Esophagus squamous epithelium (tissue), 5 donors: ENCODE results near the gene NPB. TPM values are rescaled to one million over a fixed set of nuclear protein-coding genes. Genes with fewer than 3 reads are reported as not detected.

Source experiments
- DNase-seq: peaks from one replicate; lab custom pipeline; 2025; lab: John Stamatoyannopoulos, UW
- H3K27ac ChIP-seq, 4 donors: fragments of 200-600 bp; sonication (generic); one replicate each; pipeline ENCODE4 v1.5.1; 2016 to 2019; ENCODE audit warnings: mild to moderate bottlenecking in 1 of 4
- H3K27me3 ChIP-seq, 4 donors: fragments of 200-600 bp; sonication (generic); 1 replicate in 3 of 4; 2 replicates in 1 of 4; pipeline versions ENCODE4 v1.5.1 to v1.6.0; 2017 to 2021; ENCODE audit warnings: antibody characterized with exemption in 1 of 4
- H3K36me3 ChIP-seq, 3 donors: fragments of 200-600 bp; sonication (generic); one replicate each; pipeline ENCODE4 v1.5.1; 2016 to 2019
- H3K4me1 ChIP-seq, 3 donors: fragments of 200-600 bp; sonication (generic); one replicate each; pipeline ENCODE4 v1.5.1; 2017 to 2019
- H3K4me3 ChIP-seq, 4 donors: fragments of 200-600 bp; sonication (generic); 1 replicate in 3 of 4; 2 replicates in 1 of 4; pipeline ENCODE4 v1.5.1; 2016 to 2019; ENCODE audit warnings: mild to moderate bottlenecking in 2 of 4, moderate library complexity in 1 of 4
- H3K9me3 ChIP-seq, 3 donors: fragments of 200-600 bp; sonication (generic); one replicate each; pipeline ENCODE4 v1.5.1; 2016 to 2019
- POLR2A ChIP-seq, 4 donors: fragments of 450-650 bp; IDR thresholded peaks; one replicate each; pipeline ENCODE4 v1.6.1; 2017; ENCODE audit warnings: antibody characterized with exemption in 4 of 4, mild to moderate bottlenecking in 4 of 4, moderate library complexity in 3 of 4
- WGBS, 2 donors: methylation state at CpG; one replicate each; pipeline ENCODE4 v1.1.5; 2018; 5-methylcytosine and 5-hydroxymethylcytosine counted together
- intact Hi-C: fragments of 100-400 bp; cut with DNase I; formaldehyde crosslinking; loops from one replicate; pipeline ENCODE4 v1.15.0; 2022
- total RNA-seq, 4 donors: library from RNA; depleted of rRNA; stranded (reverse); fragments of >200 nt; gene quantifications; one replicate each; pipeline ENCODE4 v1.1.0, GENCODE V29; 2016
- TF ChIP-seq, protein P1 (sequence below), 6 experiments: fragments of 450-650 bp in 4 of 6; fragments of 200-600 bp in 2 of 6; sonication (generic) in 2 of 6; IDR thresholded peaks; one replicate each; pipeline ENCODE4 v1.5.1; 2016 to 2019; ENCODE audit warnings: antibody characterized with exemption in 6 of 6, mild to moderate bottlenecking in 4 of 6, moderate library complexity in 4 of 6
- donor health status: DM: yes; HTN: yes; CAD: no.

NPB gene
- total RNA-seq, 4 donors from 2014 or later = 0.53 to 7.4 (median 1.5) TPM

DNA sequence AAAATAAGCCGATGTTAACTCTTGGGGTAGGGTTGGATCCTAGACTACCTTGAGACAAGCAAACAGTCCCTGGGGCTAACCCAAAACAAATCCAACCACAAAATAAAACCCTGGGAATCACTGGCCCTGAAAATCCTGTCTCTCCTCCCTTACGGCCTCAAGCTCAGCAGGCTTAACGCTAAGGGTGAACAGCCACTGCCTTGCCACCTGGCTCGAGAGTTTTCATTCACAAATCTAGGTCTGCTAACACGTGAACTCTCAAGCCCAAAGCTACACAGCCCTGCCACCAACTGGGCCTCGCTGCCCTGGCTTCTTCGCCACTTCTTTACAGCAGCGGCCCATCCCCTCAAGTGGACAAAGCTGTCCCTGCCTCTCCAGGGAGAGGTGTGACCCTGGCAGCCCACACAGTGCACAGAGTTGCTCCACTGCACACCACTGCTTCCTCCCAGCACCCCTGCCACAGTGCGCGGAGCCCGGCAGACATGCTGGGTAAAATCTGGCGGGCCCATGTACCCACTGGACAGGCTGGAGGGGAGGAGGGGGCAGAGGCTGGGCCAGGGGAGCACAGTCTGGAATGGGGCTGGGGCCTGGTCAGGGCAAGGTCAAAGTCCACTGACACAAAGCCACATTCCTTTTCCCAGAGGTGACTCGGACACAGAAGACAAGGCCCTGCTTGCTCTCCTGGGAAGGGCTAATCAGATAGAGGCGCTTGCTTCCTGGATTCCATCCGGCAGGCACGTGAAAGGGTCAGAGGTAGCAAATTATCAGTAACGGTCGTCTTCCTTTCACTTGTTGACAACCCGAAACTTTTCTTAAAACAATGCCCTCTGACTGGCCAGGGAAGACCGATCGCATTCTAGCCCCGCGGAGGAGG is 8.2 kb downstream of the NPB start:
- no peak for DNase-seq

GRCh38 chr17:81910840-81911276 is 8.8 kb downstream of the NPB start:
- DNase-seq = no peak
- H3K36me3 ChIP-seq = peaks cover 31 to 80% (median 44%) of the 10 kb centered on the region in 3 donors
- H3K27me3 ChIP-seq = no peaks in the 10 kb centered on the region
- intact Hi-C loops = no loop called here
- 0% methylated on average over 3 of the region's 55 CpGs; no CpG with 5 or more reads in 1 of the 2 donors for WGBS, 2 donors
- peak overlapping the region; percentile 70 to 97 (median 74) for H3K4me3 ChIP-seq
- H3K27ac ChIP-seq = peak overlapping the region; percentile 72 to 90 (median 87)
- no peak for TF ChIP-seq POLR2A (IDR thresholded peaks at IDR 0.05)
- TF ChIP-seq, protein P1, sequence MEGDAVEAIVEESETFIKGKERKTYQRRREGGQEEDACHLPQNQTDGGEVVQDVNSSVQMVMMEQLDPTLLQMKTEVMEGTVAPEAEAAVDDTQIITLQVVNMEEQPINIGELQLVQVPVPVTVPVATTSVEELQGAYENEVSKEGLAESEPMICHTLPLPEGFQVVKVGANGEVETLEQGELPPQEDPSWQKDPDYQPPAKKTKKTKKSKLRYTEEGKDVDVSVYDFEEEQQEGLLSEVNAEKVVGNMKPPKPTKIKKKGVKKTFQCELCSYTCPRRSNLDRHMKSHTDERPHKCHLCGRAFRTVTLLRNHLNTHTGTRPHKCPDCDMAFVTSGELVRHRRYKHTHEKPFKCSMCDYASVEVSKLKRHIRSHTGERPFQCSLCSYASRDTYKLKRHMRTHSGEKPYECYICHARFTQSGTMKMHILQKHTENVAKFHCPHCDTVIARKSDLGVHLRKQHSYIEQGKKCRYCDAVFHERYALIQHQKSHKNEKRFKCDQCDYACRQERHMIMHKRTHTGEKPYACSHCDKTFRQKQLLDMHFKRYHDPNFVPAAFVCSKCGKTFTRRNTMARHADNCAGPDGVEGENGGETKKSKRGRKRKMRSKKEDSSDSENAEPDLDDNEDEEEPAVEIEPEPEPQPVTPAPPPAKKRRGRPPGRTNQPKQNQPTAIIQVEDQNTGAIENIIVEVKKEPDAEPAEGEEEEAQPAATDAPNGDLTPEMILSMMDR (IDR thresholded peaks at IDR 0.05) = no peak
- no peaks in the 10 kb centered on the region for H3K9me3 ChIP-seq
- H3K4me1 ChIP-seq = peaks cover 15 to 58% (median 21%) of the 10 kb centered on the region in 3 donors

More for the DNA sequence above, 8.2 kb downstream of the NPB start:
- WGBS, 2 donors = 44 to 53% methylated on average over 6 to 13 of the region's 23 CpGs
- TF ChIP-seq, protein P1 (IDR thresholded peaks at IDR 0.05) = no peak
- TF ChIP-seq POLR2A (IDR thresholded peaks at IDR 0.05) = no peak
- Histone ChIP-seq H3K27ac (peak overlapping the region; percentile 72 to 90 (median 87)), H3K27me3 (no peaks in the 10 kb centered on the region), H3K36me3 (peaks cover 27 to 80% (median 39%) of the 10 kb centered on the region in 3 donors), H3K4me1 (peaks cover 15 to 52% (median 19%) of the 10 kb centered on the region in 3 donors), H3K9me3 (no peaks in the 10 kb centered on the region), H3K4me3 (peak overlapping the region; percentile 70 to 97 (median 74))
- intact Hi-C loops = no loop called here

DNA sequence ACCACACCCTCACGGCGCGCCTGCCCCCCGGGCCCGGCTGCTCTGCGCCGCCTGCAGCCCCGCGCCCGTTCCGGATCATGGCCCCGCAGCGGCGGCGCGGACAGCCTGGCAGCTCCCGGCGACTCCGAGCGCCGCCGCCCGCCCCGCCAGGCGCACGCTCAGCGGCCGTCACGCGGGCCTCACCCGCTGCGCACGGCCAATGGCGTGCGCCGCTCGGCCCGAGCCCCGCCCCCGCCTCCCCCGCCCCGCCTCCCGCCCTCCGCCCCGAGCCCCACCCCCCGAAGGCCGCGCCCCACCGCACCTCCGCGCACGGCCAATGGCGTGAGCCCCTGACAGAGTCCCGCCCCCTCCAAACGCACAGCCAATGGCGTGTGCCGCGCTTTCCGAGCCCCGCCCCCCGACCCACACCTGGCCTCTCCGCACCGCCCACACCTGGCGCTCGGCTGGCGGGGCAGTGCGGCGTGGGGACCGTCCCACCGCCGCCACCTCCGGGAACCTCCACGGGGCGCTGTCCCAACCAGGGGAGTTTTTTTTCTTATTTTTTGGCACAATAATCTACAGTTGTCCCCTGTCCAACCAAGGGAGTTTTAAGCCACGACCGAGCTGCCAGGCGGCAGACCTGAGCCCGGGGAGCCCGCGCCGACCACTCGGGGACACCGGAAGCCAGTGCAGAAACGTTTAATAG is 9.4 kb downstream of the NPB start, which contains the start of gene PCYT2:
TSS of gene PCYT2 (minus strand) at position 123 of the 685 bp plus-strand sequence. CDS start at position 79, 44 bp downstream.
- intact Hi-C loops = no loop called here
- peak; percentile 44 for DNase-seq
- H3K4me3 ChIP-seq = peak within 1 kb of the TSS; percentile 70 to 97 (median 74)
- peaks cover 31 to 76% (median 46%) of the 10 kb centered on the region in 3 donors for H3K36me3 ChIP-seq
- TF ChIP-seq, protein P1 (IDR thresholded peaks at IDR 0.05) = peak in 1 of 6 experiments; percentile 38
- peak in 2 of 4 donors; percentile 25 to 42 for TF ChIP-seq POLR2A (IDR thresholded peaks at IDR 0.05)
- 21 to 38% methylated on average over 9 to 15 of the region's 84 CpGs for WGBS, 2 donors
- H3K4me1 ChIP-seq = peaks cover 16 to 64% (median 27%) of the 10 kb centered on the region in 3 donors
- H3K27me3 ChIP-seq = no peaks in the 10 kb centered on the region
- no peaks in the 10 kb centered on the region for H3K9me3 ChIP-seq
- H3K27ac ChIP-seq = peak within 1 kb of the TSS; percentile 84 to 90 (median 87)

- 76 to 87% methylated on average over 10 to 12 of the region's 19 CpGs for WGBS, 2 donors
- intact Hi-C loops = no loop called here
- no peak for TF ChIP-seq POLR2A (IDR thresholded peaks at IDR 0.05)
- TF ChIP-seq, protein P1 (IDR thresholded peaks at IDR 0.05) = no peak
- peak overlapping the region; percentile 70 to 90 (median 82) for H3K27ac ChIP-seq
- peaks cover 31 to 71% (median 46%) of the 10 kb centered on the region in 3 donors for H3K36me3 ChIP-seq
- H3K4me3 ChIP-seq = peak overlapping the region in 3 of 4 donors; percentile 7 to 97 (median 77)
- peaks cover 21 to 69% (median 33%) of the 10 kb centered on the region in 3 donors for H3K4me1 ChIP-seq
- no peak for DNase-seq
- no peaks in the 10 kb centered on the region for H3K27me3 ChIP-seq
- no peaks in the 10 kb centered on the region for H3K9me3 ChIP-seq
These were observed 9.9 kb downstream of the NPB start for GRCh38 chr17:81911969-81912368.
